VCaP (cell line): ENCODE data around the gene TEX35.

Experiments used
- H3K27ac ChIP-seq: fragments of 450-650 bp; 2 replicates; pipeline ENCODE4 v1.5.1; 2017
- TF ChIP-seq, protein P1 (sequence below): fragments of 450-650 bp; conservative IDR thresholded peaks from 2 replicates; pipeline ENCODE4 v1.5.1; 2017; ENCODE audit warnings: mild to moderate bottlenecking, moderate library complexity

The TEX35 gene

DNA sequence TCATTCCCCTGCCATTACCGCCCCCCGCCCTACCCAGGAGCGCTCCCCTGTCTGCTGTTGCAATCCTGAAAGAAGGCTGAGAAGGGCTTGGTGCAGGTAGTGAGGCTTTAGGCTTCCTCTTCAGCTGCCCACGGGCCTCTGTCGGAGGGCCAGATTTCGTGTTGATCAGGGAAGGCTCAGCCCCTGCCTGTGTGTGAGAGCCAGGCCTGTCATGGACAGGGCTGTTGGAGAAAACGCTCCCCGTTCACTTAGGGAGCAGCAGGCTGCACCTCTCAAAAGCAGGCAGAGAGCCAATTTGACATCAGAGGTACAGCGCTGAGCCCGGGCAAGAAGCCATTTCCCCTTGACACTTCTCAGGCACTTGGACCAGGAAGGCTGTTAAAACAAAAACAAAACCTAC, 19.0 kb downstream of the TEX35 start:
- no peak overlapping the region for H3K27ac ChIP-seq
- TF ChIP-seq, protein P1, sequence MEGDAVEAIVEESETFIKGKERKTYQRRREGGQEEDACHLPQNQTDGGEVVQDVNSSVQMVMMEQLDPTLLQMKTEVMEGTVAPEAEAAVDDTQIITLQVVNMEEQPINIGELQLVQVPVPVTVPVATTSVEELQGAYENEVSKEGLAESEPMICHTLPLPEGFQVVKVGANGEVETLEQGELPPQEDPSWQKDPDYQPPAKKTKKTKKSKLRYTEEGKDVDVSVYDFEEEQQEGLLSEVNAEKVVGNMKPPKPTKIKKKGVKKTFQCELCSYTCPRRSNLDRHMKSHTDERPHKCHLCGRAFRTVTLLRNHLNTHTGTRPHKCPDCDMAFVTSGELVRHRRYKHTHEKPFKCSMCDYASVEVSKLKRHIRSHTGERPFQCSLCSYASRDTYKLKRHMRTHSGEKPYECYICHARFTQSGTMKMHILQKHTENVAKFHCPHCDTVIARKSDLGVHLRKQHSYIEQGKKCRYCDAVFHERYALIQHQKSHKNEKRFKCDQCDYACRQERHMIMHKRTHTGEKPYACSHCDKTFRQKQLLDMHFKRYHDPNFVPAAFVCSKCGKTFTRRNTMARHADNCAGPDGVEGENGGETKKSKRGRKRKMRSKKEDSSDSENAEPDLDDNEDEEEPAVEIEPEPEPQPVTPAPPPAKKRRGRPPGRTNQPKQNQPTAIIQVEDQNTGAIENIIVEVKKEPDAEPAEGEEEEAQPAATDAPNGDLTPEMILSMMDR = no peak

DNA sequence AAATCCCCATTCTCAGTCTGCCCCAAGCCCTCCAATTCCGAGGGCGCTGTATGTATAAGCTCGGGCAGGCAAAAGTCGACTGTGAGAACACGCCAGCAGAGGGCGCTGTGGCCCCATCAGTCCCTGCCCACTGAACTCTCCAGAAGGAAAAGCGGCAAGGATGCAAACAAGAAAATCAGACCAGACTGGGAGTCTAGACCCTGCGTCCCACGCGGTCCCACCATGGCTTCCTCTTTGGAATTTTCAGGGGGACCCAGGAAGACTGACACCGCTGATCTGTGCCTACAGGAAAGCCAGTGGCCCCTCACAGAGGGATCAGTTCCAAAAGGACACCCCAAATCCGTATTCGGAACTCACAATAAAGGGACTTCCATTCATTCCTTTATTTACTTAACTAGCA, 19.5 kb downstream of the TEX35 start:
- H3K27ac ChIP-seq = no peak overlapping the region; the same call in 1 of the 2 replicates
- TF ChIP-seq, protein P1 = peak; percentile 91

DNA sequence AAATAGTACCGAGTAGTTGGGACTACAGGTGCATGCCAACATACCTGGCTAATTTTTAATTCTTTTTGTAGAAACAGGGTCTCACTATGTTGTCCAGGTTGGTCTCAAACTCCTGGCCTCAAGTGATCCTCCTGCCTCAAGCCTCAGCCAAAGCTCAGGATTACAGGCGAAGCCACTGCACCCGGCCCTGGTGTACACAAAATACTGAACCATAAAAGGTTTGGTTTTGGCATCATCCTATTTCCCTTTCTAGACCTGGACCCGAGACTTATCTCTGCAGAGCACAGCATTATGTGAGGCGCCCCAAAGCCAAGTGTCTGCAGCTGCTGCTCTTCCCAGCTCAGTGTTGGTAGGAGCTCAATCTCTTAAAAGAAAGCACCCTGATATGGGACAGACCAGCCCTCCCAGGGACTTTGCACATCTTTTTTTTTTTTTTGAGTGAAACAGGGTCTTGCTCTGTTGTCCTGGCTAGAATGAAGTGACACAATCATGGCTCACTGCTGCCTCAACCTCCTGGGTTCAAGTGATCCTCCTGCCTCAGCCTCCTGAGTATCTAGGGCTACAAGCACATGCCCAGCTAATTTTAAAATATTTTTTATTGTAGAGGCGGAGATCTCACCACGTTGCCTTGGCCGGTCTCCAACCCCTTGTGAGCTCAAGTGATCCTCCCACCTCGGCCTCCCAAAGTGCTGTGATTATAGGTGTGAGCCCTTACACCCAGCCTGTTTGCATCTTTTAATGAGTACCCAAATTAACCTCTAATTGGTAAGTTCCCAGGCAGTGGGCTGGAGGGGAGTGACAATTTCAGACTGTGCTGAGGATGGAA, 20.4 kb downstream of the TEX35 start:
- TF ChIP-seq, protein P1 = no peak

DNA sequence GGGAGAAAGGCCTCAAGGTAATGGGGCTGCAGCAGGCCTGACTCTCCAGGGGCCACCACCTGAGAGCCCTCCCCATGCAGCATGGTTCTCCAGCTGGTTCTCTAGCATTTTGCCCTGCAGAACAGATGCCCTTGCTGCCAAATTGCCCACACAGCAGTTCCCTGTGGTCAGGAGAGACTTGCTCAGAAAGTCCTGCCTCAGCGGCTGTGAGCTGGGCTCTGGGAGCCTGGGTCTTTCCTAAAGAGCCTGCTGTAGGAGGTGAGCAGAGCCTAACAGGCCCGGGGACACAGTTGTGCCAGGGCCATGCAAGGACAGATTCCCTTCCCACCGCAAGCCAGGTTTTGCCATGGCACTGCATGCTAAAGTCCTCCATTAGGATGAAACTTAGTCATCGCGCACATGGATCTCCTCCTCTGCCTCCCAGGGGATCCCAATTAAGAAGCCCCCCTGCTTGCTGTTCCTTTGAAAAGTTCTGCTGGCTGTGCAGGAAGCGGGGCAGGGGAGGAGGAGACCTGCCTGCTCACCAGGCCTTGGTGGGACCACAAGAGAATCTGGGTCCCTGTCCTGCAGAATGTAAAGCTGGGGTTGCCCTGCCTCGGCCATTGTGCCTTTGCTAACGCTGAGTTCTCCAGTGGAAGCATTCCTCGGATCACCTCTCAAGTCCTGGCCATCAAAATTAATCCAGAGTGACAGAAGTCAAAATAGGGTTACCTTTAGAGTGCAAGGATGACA, 21.4 kb downstream of the TEX35 start:
- TF ChIP-seq, protein P1 = no peak

More for the DNA sequence above, 20.4 kb downstream of the TEX35 start:
- no peak overlapping the region for H3K27ac ChIP-seq

DNA sequence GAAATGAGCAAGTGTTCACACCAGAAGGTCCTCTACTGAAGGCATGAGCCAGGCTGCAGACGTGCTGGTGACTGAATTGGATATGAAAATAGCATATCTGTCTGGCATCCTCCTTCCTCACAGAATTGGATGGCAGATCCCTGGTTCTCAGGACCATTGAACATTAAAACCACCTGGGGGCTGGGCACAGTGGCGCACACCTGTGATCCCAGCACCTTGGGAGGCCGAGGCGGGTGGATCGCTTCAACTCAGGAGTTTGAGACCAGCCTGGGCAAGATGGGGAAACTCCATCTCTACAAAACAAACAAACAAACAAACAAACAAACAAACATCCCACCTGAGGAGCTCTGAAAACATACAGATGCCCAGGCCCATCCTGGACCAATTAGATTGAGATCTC, 23.4 kb downstream of the TEX35 start:
- H3K27ac ChIP-seq = no peak overlapping the region
- TF ChIP-seq, protein P1 = no peak

More for the DNA sequence above, 21.4 kb downstream of the TEX35 start:
- H3K27ac ChIP-seq = no peak overlapping the region

DNA sequence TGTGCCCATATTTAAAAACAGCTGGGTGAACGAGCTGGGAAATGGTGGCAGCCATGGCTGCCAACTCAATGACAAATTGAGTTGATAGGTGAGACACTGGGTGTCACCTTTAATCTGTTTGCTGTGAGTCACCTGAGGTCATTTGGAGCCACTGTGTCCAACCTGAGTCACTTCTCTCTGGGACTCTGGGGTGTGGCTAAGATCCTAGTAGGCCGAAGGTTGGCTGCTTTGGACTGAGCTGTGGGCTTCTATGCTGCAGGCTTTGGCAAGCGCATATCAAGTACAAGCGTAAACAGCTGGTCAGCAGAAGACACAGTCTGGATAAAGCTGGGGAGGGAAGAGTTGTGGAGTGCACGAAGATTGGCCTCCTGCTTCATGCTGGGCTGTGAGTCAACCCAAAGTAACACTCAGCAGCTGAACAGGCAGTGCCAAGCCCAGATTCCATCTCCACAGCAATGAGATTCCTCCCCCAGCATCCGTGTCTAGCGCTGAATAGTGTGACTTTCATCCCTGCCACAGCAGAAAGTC, 24.0 kb downstream of the TEX35 start:
- TF ChIP-seq, protein P1 = no peak
- H3K27ac ChIP-seq = no peak overlapping the region

DNA sequence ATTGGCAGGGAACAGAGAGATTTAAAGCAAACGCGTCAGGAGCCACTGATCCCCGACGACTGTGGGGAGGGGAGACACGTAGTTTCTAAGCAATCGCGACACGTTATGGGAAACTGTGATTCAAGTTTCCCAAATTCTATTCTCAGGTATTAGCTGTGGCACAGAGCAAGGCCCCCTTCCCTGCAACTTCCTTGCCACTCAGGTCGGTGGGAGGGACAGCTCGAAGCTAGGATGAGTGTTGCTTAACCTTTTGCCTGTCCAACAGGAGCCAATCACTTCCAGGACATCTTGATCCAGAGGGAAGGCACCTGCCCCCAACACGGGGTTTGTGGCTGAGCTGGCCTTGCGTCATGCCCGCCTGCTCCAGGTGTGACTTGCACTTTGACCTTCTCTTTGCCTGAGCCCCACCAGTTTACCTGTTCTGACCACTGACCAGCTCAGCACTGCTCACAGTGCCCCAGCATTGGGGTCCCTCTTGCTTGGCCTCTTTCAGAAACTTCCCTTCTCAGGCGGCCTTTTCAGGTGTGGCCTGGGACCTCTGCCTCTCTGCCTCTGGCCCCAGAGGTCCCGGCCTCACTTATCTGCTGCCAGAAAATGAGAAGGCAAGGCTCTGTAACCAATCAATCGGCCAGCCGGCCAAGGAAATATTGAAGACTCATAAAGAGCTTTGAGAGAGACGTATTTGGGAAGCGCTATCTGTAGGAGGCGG, 24.6 kb downstream of the TEX35 start:
- no peak overlapping the region for H3K27ac ChIP-seq

More for the DNA sequence above, 24.6 kb downstream of the TEX35 start:
- TF ChIP-seq, protein P1 = no peak
